Lower leg skin (tissue), 4 donors: ENCODE data around the gene THRA. TPM values are rescaled to one million over a fixed set of nuclear protein-coding genes. Genes with fewer than 3 reads are reported as not detected.

Source experiments
- DNase-seq, 2 donors: peaks; one replicate each; pipeline ENCODE4 v3.0.0-alpha.2; 2019; ENCODE audit warnings: low spot score in 2 of 2
- H3K4me3 ChIP-seq: fragments of 200-600 bp; sonication (generic); 2 replicates; pipeline ENCODE4 v1.5.1; 2017; ENCODE audit warnings: mild to moderate bottlenecking, low read depth; ENCODE audit not compliant: poor library complexity, severe bottlenecking
- POLR2A ChIP-seq, 2 donors: fragments of 450-650 bp; IDR thresholded peaks; one replicate each; pipeline ENCODE4 v1.6.1; 2016 to 2017; ENCODE audit warnings: antibody characterized with exemption in 2 of 2, mild to moderate bottlenecking in 1 of 2, moderate library complexity in 1 of 2
- WGBS, 2 donors: methylation state at CpG; one replicate each; pipeline ENCODE4 v1.1.5; 2018; 5-methylcytosine and 5-hydroxymethylcytosine counted together
- intact Hi-C: fragments of 100-400 bp; cut with DNase I; formaldehyde crosslinking; loops from one replicate; pipeline ENCODE4 v1.15.0; 2023; ENCODE audit warnings: low total_unique reads
- total RNA-seq, 4 donors: library from RNA; depleted of rRNA; stranded (reverse); fragments of >200 nt; gene quantifications; one replicate each; pipeline ENCODE4 v1.1.0, GENCODE V29; 2016
- TF ChIP-seq, protein P1 (sequence below), 3 donors: fragments of 450-650 bp; IDR thresholded peaks; one replicate each; pipeline ENCODE4 v1.5.1; 2016; ENCODE audit warnings: antibody characterized with exemption in 3 of 3, mild to moderate bottlenecking in 3 of 3, moderate library complexity in 2 of 3

Gene THRA
- total RNA-seq, 4 donors from 2014 or later = 28.2 to 56.8 (median 42.6) TPM

DNA sequence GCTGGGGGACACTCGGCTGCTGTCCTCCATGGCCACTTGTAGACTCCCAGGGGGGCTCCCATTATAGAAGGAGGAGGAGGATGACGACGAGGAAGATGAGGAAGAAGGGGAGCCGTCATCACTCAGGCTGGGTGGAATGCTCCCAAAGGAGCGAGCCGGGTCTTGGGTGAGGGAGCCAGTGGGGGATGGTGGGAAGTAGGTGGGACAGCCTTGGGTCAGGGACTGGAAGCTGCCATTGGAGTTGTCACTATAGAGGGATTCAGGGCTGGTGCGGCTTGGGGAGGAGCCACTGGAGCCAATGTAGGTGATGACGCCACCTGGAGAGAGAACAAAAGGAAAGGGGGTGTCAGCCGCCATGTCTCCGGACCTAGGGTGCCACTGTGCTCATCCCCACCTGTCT, 34.3 kb downstream of the THRA start:
- TF ChIP-seq, protein P1, sequence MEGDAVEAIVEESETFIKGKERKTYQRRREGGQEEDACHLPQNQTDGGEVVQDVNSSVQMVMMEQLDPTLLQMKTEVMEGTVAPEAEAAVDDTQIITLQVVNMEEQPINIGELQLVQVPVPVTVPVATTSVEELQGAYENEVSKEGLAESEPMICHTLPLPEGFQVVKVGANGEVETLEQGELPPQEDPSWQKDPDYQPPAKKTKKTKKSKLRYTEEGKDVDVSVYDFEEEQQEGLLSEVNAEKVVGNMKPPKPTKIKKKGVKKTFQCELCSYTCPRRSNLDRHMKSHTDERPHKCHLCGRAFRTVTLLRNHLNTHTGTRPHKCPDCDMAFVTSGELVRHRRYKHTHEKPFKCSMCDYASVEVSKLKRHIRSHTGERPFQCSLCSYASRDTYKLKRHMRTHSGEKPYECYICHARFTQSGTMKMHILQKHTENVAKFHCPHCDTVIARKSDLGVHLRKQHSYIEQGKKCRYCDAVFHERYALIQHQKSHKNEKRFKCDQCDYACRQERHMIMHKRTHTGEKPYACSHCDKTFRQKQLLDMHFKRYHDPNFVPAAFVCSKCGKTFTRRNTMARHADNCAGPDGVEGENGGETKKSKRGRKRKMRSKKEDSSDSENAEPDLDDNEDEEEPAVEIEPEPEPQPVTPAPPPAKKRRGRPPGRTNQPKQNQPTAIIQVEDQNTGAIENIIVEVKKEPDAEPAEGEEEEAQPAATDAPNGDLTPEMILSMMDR (IDR thresholded peaks at IDR 0.05) = no peak
- intact Hi-C loops = no loop called here
- DNase-seq = peak in 1 of 2 donors; percentile 31
- WGBS, 2 donors = 32 to 36% methylated on average over 10 of the region's 10 CpGs
- H3K4me3 ChIP-seq = no peak overlapping the region

DNA sequence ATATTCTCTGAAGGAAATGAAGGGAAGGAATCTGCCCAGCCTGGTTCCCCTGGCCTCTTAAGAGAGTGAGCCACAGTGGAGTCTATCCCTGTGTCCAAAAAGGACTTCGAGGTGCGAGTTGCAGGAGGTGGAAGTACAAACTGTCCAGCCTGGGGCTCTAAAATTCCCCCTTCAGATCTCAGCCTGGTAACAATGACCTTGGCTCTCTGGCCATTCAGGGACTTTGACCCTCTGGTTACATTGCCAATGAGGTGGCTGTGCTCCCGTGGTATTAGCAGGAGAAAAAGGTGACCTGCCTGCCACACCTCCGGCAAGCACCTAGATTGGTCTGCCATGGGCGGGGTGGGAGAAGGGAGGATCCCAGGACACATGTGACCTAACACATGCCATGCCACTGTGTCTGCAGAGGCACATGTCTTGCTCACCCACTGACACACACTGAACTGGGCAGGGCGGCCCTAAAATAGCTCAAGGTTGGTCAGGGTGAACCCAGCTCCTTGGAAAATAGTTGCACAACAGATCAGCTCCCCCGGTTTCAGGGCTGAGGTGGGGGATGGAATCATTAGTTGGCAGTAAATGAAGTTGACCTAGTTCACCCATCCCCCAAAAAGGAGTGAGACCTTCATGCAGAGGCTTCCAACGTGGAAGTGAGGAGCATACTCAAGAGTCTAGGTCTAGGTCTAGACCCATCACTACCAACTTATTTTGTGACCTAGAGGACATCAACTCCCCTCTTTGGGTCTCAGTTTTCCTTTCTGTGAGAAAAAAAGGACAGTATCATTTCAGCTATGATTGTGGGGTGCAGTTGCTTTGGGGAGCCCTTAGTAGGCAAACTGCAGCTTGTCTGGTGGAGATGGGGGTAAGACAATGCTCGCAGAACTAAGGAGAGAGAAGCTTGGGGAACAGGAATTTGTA, 35.4 kb downstream of the THRA start:
- intact Hi-C loops = no loop called here
- peak overlapping the region; percentile 23 for H3K4me3 ChIP-seq
- WGBS, 2 donors = 10 to 27% methylated on average over 9 of the region's 9 CpGs
- TF ChIP-seq, protein P1 (IDR thresholded peaks at IDR 0.05) = peak in 1 of 3 donors; percentile 26
- TF ChIP-seq POLR2A (IDR thresholded peaks at IDR 0.05) = no peak
- DNase-seq = peak; percentile 86 to 95

DNA sequence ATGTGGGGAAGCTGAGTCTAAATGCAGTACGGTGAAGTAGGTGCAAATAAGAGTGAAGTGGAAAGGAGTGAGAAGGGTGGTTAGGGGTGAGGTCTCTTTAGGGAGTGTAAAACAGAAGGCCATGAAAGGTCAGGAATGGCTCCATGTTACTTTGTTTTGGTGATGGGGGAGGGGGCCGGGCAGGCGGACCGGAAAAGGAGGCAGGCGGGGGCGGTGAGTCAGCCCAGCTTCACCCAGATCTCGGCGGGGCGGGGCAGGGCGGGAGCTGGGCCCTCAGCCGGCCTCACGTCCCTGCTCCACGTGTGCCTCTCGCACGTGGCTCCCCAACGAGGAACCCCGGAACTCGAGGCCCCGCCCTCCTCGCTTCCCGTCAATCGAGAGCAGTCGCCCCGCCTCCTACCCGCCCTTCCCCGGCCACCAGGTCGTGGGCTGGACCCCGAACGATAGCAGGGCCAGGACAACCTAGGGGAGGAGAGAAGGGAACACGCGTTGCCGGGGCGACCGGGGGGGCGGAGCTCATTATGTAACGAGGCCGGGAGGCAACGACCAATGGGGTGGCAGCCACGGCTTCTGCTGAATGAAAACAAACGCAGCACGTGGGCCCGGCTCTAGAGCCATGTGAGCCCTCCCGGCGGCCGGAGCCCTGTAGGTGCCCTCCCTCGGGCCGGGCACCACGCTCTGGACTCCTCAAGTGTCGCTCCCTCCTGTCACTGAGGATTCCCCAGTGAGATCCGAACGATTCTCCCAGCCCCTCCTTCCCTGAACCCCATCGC, 36.3 kb downstream of the THRA start:
- H3K4me3 ChIP-seq = peak overlapping the region; percentile 93
- WGBS, 2 donors = 0% methylated on average over 22 to 44 of the region's 52 CpGs
- intact Hi-C loops = no loop called here
- peak; percentile 100 for DNase-seq
- TF ChIP-seq POLR2A (IDR thresholded peaks at IDR 0.05) = peak in 1 of 2 donors; percentile 80
- TF ChIP-seq, protein P1 (IDR thresholded peaks at IDR 0.05) = no peak

DNA sequence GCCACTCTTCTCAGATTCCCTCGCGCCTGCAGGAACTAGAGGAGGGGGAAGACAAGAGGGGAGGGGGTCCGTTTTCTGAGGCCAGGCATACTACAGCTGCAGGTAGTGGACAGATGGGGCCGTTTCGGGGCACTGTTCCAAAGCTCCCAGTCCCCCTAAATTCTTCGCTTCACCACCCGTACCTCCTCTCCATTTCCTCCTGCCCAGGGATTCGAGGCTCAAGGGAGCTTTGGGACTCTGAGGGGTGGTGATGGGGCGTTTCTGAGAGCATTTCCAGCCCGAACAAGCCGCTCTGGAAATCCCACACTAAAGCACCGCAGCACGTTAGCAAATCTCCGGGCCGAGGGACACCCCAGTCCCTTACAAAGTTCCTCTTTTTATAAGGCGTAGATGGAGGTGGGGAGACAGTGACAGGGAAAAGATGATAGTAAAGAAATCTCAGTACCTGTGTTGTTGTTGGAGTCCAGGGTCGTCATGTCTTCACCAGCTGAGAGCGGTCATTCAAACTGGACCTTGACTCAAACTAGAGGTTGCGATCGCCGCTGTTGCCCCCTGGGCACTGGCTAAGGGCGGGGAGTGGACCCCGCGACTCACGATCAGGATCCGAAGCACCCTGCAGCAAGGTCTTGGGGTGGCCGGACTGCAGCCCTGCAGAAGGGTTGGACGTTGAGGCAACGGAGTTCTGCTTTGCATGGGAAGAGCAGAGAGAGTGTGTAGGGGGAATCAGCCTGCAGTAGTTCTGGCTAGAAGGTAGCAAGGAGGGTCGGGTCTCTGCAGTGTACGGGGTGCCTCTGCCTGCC, 37.1 kb downstream of the THRA start:
- WGBS, 2 donors = 1% methylated on average over 31 of the region's 31 CpGs

DNA sequence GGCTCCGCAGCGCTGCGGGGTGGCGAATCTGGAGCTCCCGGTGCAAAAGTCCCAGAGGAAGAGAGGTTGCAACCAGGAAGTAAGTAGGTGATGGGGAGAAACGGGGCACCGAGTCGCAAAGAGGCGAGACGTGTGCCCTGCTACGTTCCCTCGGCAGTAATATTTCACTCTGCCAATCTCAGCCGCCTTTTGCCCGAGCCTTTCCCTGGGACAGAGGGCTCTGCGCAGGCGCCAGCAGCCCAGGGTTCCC, 37.6 kb downstream of the THRA start, which contains the start of gene NR1D1:
TSS of gene NR1D1 (minus strand) at position 171 of the 250 bp plus-strand sequence. CDS start 495 bp downstream, outside the sequence.
- 0% methylated on average over 16 of the region's 16 CpGs for WGBS, 2 donors
- TF ChIP-seq, protein P1 (IDR thresholded peaks at IDR 0.05) = no peak
- TF ChIP-seq POLR2A (IDR thresholded peaks at IDR 0.05) = peak in 1 of 2 donors; percentile 84
- no peak for DNase-seq
- H3K4me3 ChIP-seq = peak within 1 kb of the TSS; percentile 93
- intact Hi-C loops = no loop called here

More for the DNA sequence above, 37.1 kb downstream of the THRA start:
- peak overlapping the region; percentile 93 for H3K4me3 ChIP-seq
- intact Hi-C loops = no loop called here
- TF ChIP-seq, protein P1 (IDR thresholded peaks at IDR 0.05) = no peak
- TF ChIP-seq POLR2A (IDR thresholded peaks at IDR 0.05) = no peak
- peak in 1 of 2 donors; percentile 37 for DNase-seq
